Placental pericyte (primary cell): Measurements from ENCODE around the gene RTN4. TPM values are rescaled to one million over a fixed set of nuclear protein-coding genes. Genes with fewer than 3 reads are reported as not detected.

ENCODE experiments used
- small RNA-seq: library from RNA; depleted of rRNA; stranded (forward); fragments of <200 nt; gene quantifications from one replicate; pipeline ENCODE3, GENCODE V24; 2012; ENCODE audit warnings: low replicate concordance
- total RNA-seq: library from RNA; depleted of rRNA; stranded (reverse); fragments of >200 nt; gene quantifications from 2 replicates; pipeline ENCODE4 v1.2.3, GENCODE V29; 2012

The RTN4 gene, protein sequence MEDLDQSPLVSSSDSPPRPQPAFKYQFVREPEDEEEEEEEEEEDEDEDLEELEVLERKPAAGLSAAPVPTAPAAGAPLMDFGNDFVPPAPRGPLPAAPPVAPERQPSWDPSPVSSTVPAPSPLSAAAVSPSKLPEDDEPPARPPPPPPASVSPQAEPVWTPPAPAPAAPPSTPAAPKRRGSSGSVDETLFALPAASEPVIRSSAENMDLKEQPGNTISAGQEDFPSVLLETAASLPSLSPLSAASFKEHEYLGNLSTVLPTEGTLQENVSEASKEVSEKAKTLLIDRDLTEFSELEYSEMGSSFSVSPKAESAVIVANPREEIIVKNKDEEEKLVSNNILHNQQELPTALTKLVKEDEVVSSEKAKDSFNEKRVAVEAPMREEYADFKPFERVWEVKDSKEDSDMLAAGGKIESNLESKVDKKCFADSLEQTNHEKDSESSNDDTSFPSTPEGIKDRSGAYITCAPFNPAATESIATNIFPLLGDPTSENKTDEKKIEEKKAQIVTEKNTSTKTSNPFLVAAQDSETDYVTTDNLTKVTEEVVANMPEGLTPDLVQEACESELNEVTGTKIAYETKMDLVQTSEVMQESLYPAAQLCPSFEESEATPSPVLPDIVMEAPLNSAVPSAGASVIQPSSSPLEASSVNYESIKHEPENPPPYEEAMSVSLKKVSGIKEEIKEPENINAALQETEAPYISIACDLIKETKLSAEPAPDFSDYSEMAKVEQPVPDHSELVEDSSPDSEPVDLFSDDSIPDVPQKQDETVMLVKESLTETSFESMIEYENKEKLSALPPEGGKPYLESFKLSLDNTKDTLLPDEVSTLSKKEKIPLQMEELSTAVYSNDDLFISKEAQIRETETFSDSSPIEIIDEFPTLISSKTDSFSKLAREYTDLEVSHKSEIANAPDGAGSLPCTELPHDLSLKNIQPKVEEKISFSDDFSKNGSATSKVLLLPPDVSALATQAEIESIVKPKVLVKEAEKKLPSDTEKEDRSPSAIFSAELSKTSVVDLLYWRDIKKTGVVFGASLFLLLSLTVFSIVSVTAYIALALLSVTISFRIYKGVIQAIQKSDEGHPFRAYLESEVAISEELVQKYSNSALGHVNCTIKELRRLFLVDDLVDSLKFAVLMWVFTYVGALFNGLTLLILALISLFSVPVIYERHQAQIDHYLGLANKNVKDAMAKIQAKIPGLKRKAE
- total RNA-seq: 313 and 609 TPM in 2 replicates

DNA sequence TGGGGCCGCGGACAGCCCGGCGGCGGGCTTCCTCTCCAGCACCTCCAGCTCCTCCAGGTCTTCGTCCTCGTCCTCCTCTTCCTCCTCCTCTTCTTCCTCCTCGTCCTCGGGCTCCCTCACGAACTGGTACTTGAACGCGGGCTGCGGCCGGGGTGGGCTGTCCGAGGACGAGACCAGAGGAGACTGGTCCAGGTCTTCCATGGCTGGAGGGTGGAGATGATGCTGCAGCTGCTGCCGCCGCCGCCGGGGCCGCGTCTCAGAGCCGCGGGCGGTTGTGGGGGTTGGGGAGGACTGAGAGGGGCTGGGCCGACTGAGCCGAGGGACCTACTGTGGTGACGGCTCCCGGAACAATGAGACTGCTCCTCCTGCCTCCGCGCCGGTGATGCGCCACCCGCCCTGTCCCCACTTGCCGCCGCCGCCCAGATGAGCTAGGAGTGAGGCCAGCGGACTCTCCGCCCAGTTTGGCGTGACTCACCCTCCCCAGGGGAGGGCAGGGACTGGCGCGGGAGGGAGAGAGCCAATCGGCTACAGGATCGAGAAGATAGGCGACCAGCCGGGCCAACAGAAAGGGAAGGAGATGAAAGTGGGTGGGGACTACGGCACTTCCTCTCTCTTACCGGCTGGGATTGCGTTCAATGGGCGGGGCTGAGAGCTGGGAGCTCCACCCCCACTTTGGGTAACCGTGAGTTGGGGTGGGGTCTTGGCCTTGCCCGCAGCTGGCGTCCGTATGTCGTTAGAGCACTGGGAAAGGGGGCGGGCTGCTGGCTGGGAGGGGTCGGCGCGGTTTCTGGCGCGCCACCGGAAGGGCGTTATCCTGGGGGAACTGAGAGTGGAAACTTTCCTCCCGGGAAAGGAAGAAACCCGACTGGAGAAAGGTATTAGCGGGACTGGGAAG is at the start of gene RTN4:
TSS of gene RTN4 (minus strand) at position 352 of the 895 bp plus-strand sequence. CDS start at position 201, 151 bp downstream.

Small RNA genes lying within 50 kb of the gene (small RNA-seq; reads per million reads assigned to genes)
- gene RNU6-433P: not detected

Other genes with a start within 250 kb of the RTN4 start
- gene CLHC1, start 181.8 kb upstream of the RTN4 start, total RNA-seq: 7.2 and 9.2 TPM in 2 replicates
- 484 and 804 TPM in 2 replicates for gene RPS27A, start 182.2 kb upstream of the RTN4 start, total RNA-seq
- gene MTIF2, start 218.8 kb upstream of the RTN4 start, total RNA-seq: 31.4 and 36.1 TPM in 2 replicates